Stimulated activated CD4-positive, alpha-beta T cell treated with anti-CD3 and anti-CD28 coated beads, Interleukin-15, amount 100 ng/mL, for 48 hours (primary cell): ENCODE results near the gene HS6ST3.
"Not testable (repeated sequence)": the region's sequence is repeated elsewhere in the genome, so short reads cannot be mapped to it uniquely, and the experiment has no call there.

Source experiments
- DNase-seq, 2 donors: peaks; one replicate each; pipeline ENCODE4 v3.0.0-alpha.2; 2020; ENCODE audit warnings: low read depth in 2 of 2

HS6ST3 gene

DNA sequence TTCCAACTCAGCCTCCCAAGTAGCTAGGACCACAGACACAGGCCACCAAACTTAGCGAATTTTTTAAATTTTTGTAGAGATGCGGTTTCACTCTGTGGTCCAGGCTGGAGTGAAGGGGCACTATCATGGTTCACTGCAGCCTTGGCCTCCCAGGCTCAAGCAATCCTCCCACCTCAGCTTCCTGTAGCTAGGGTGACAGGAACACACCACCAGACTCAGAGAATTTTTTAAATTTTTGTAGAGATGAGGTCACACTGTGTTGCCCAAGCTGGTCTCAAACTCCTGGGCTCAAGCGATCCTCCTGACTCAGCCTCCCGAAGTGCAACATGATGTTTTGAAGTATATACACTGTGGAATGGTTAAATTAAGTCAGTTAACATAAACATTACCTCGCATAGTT is 640.8 kb downstream of the HS6ST3 start:
- no peak for DNase-seq

GRCh38 chr13:96734499-96734898 is 644.6 kb downstream of the HS6ST3 start:
- no peak for DNase-seq

- DNase-seq = no peak
These were observed 651.9 kb downstream of the HS6ST3 start for GRCh38 chr13:96741779-96742178.

DNA sequence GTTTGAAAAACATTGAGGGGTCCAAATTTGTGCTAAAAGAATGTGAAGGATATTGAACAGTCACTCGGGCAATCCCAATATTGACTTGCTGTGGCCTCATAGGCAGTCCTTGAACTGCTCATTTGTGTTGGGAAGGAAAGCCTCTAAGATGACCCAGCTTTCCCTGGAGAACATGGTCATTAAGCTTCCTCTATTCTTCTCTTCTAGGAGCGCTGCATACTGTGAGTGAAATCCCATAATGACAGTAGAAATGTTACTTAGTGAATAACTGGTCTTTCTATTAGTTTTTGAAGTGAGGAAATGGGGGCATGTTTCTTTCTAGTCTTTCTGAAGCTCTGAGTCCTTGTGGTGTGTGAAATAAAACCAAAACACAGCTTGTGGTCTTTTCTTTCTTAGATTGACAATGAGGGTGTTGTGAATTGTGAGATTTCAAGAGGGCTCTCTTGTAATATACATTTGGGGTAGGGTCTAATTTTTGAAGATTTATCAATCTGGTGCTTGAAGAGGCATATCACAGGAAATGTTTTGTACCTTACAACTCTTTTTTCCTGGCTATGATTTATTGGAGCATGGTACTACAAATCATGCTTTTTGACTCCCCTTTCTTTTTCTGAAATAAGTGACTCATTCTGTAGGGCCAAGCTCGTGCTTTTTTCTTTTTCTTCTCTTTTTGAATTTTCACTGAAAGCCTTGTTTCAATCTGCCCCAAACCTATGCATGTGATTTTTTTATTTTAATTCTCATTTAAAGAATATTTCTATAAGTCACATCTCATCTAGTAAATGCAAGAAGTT is 653.6 kb downstream of the HS6ST3 start:
- no peak for DNase-seq

DNA sequence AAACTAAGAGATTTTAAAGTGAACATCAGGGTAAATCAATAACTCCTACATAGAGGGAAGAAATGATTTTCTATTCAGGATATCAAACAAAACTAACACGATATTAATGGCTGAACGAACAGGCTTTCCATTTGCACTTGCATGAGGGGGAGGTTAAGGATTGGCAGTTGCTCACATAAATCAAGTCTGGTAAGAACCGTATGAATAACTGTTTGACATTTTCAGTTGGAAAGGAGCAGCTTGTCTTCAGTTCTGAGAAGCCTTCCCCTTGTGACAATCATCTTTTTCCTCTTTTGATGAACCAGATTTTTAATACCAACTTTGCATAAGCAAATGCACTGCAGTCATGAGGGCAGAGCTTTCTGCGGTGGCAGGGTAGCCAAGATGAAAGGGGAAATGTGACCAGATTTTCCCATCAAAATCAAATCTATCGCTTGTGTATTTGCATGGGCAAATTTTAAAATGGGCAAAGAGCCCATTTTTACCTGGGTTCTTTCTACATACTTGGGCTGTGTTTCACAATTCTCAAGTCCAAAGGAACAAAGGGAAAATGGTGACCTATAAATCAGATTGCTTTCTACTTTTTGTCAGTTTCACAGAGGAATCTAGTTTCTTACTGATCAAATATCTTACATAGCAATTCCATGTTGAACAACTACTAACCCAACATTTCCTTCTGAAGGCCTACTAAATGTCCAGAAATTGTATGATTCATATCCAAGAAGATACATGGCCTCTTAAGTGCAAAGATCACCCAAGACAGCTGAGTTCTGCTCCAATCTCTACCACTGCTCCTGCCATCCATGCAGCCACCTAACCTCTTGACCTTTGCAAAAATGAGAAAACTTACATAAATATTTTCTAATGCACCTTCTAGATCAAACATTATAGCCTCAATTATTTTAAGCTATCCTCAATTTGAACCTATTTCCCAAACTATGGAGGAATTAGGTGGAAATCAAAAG is 654.7 kb downstream of the HS6ST3 start:
- DNase-seq = no peak

- DNase-seq = no peak
These were observed 657.0 kb downstream of the HS6ST3 start for GRCh38 chr13:96746886-96747285.

DNA sequence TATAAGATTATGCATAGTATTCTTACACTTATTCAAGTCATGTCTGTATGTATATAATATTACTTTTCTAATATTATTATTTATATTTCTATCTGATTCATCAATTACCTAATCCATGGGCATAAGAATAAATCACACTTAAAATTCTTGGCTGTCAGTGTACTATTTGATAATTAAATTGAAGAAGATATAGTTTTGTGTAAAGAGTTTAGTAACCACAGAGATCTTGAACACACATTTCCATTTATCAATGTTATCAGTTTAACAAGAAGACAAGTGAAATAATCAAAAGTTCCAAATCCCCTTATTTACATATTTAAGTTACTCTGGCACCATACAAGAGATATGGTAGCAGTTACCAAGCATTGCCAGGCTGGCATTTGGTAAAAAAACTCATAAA is 659.9 kb downstream of the HS6ST3 start:
- no peak for DNase-seq

GRCh38 chr13:96751089-96751488 is 661.2 kb downstream of the HS6ST3 start:
- no peak for DNase-seq

DNA sequence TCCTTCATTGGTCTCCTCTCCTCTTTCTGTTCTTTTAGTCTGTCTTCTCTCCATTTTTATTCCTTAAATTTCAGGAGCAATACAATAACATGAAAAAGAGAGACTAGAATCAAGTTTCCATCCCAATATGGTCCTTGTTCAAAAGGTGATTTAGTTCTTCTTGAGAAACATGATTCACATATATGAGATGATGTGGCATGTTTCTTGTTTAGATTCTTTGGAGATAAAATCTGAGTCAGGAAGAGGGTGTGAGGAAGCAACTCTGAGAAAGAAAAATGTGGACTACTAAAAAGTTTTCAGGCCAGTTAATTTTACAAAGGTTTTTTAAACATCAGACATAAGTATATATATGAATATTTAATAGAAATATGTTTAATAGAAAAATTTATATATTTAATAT is 673.0 kb downstream of the HS6ST3 start:
- no peak for DNase-seq

DNA sequence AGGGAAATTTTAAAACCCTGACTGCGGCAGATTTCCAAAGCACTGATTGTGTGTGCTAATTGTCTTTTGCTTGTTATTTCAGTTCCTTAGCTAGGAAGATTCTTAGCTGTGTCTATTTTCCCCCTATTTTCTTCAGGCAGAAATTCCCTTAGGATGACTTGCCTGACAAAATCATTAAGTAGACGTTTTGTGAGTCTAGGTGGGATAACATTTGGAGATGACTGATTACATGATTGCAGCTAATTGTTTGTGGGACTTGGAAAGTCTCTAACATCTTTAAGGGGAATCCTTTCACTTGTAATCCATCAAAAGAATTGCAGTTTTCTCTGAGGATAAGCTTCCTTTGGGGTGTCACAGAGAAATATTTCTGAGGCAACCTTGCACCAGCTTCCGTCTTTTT is 676.4 kb downstream of the HS6ST3 start:
- no peak for DNase-seq

DNA sequence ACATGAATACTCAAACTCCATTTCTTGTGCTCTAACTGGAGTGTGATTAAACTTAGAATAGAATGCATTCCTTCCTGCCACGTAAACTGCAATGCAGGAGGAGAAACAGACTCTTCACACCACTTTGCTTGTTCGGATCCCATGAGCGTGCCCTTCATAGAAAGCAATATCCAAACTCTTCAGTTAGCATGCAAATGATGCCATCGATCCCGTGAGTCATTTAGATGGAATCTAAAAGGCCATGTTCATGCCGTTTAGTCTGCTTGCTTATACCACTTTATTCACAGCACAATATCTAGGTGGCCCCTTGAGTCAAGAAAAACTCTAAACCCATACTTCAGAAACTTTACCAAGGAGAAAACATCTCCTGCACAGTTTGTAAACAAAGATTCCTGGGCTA is 678.6 kb downstream of the HS6ST3 start:
- DNase-seq = no peak

DNA sequence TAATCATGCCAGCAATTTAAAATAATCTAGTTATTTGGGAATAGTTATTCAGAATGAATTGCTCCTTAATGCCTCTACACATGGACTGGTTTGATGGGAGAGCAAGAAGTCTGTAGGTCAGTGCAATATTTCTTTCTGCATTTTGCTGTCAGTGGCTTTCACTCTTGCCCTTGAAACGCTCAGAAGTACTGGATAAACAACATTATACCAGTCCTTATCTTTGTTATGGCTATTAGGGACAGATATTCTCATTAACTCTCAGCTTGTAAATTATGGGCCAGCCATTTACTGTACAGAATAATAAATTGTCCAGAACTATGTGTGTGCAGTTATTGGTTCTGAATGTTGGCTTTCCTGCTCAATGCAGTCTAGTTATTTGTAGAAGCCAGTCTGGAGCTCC is 680.0 kb downstream of the HS6ST3 start:
- DNase-seq = no peak

DNA sequence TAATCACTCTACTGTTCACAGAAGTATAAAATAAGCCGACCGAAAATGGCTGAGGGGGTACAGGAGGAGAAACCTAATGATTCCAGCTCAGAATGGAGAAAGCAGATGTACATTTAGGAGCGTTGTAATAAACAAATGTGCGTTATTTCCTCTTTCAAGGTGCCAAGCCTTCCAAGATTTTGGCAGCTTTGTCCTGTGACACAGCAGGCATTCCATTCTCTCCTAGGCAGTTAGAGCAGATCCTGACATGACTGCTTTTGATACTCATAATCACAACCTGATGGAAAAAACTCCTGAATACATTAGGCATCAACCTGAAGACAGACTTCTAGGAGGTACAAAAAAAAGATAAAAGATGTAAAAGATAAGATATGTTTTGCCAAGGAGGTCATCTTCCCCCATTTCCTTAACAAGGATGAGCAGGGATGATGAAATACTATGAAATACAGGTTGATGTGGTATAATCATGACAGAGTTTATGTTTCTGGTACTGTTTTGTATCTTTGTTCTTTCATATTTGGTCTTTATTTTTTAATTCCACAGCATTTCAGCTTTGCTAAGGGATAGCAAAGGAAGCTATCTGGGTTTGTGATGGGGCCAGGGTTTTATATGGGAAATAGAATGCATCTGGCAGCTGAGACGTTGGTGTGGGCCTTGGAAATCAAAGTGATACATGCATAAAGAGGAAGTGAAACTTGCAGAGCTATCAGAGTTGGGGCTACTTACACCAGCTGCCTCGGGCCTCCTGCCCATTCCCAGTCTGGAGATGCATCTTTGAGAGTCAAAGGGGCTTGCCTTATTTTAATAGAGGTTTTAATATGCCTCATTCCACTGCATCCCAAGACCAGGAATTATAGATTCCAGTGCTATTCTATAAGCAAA is 681.8 kb downstream of the HS6ST3 start:
- no peak for DNase-seq

DNA sequence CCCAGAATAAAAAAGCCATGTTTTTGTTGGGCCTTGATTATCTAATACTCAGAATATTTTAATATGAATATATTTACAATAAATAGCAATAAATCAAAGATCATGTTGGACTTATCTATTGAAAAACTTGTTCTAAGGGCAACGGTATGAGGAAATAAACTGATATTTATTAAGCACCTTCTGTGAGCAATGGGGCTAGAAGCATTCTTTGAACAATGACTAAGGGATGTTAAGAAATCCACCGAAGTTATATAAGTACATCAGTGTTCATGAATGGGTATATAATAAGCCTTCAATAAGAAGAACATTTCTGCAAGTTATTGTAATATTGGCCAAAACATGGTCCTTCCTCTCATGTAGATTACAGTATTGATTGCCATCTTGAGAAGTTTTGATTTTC is 682.5 kb downstream of the HS6ST3 start:
- no peak for DNase-seq

DNA sequence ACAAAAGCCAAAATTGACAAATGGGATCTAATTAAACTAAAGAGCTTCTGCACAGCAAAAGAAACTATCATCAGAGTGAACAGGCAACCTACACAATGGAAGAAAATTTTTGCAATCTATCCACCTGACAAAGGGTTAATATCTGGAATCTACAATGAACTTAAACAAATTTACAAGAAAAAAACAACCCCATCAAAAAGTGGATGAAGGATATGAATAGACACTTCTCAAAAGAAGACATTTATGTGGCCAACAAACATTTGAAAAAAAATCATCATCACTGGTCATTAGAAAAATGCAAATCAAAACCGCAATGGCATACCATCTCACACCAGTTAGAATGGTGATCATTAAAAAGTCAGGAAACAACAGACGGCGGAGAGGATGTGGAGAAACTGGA is 688.4 kb downstream of the HS6ST3 start:
- not testable (repeated sequence) for DNase-seq

DNA sequence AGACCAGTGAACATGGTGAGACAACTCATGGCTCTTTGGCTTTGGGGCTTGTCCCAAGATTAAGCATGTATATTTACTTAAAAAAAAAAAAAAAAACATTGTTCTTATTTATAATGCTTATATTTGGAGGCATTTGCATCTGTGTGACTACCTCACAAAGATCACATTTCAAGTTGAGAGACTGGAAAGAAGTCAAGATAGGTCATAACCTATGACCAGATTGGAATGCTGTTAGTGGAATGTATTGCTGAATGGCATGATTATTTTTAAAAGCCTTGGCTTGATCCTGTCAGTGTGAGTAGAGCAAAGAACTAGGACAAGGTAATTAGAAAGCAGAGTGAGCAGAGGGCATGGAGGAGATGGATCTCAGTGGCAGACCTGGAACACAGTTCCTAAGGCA is 689.8 kb downstream of the HS6ST3 start:
- DNase-seq = no peak

DNA sequence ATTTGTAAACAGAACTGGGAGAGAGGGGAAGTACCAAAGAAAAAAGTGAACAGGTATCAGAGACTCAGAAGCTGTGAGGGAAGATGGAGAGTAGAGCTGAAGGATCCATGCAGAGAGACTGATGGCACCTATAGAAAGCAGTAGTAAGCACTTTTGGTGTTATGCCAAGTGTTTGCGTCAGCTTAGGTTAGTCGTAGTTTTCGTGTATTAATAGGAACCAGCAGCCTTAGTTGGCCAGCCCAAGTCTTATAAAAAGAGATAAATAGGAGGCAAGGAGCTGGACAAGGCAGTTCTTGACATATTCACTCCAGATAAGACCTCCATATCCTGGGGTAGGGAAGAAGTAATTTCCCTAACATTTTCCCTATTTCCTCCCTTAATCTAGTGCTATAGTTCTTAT is 690.2 kb downstream of the HS6ST3 start:
- no peak for DNase-seq

DNA sequence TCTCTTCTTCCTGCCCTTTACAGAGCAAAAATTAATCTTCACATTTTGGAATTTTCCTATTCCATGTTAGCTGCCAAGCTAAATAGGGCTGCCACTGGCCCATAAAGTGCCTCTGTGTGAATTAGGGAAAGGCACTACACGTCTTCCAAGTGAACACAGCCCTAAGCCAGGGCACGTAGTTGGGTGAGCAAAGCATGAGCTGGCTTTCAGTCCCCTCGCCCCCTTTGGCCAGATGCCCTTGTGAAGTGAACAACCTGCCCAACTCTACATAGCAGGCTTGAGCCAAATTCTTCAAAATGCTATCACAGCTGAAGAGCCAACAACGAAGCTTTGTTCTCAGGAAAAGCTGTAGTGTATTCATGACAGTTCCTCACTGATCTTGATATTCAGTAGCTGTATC is 691.2 kb downstream of the HS6ST3 start:
- DNase-seq = no peak

DNA sequence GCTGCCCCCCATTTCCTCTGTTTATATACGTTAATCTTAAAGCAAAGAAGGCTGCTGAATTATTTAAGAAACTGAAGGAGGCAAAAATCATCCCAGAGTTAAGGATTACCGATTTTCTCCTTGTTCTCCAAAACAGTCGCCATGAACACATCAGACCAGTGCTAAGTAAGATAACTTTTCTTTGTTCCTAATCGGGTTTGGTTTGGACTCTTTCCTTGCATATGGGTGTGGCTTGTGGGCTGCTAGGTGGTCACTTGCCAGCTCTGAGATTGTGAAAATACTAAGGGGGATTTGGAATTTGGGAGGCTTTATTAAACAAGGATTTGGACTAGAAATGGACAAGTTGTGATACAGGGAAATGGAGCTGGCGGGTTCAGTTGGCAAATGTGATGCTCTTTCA is 692.3 kb downstream of the HS6ST3 start:
- DNase-seq = no peak

DNA sequence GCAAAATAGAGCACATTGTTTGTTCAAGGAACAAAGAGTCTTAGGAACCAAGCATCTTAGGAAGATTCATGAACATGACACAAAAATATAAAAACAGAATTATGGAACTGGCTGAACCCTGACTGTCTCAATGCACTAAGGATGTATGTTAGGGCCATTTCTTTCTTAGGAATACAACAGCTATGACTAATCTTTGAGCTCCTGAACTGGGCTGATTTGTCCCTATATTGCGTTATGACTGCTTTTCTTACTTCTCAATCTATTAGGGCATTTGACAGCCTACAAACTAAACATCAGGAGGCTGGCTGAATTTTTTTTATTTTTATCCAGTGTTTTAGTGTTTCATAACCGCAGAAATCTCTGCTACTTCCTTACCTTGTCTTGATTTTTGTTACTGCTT is 693.1 kb downstream of the HS6ST3 start:
- DNase-seq = no peak

- DNase-seq = no peak
These were observed 693.6 kb downstream of the HS6ST3 start for GRCh38 chr13:96783511-96783910.

- DNase-seq = no peak
These were observed 696.1 kb downstream of the HS6ST3 start for GRCh38 chr13:96785986-96786385.
